Breast epithelium (tissue), 4 donors: Measurements from ENCODE around the gene PLA2G10. TPM values are rescaled to one million over a fixed set of nuclear protein-coding genes. Genes with fewer than 3 reads are reported as not detected.
A peak's percentile ranks its signal among the peaks of the same experiment; 100 is the strongest.
"Not testable (repeated sequence)": the region's sequence is repeated elsewhere in the genome, so short reads cannot be mapped to it uniquely, and the experiment has no call there.

Experiments used
- DNase-seq, 2 donors: peaks; one replicate each; pipeline ENCODE4 v3.0.0-alpha.2; 2019; ENCODE audit warnings: low spot score in 2 of 2
- H3K27ac ChIP-seq, 2 donors: fragments of 200-600 bp; sonication (generic) in 1 of 2; one replicate each; pipeline ENCODE4 v1.5.1; 2016 to 2019; ENCODE audit warnings: mild to moderate bottlenecking in 1 of 2
- H3K27me3 ChIP-seq, 2 donors: fragments of 200-600 bp; sonication (generic) in 1 of 2; one replicate each; pipeline versions ENCODE4 v1.5.1 to v1.6.0; 2017 to 2019; ENCODE audit warnings: control low read depth in 1 of 2, mild to moderate bottlenecking in 1 of 2
- H3K36me3 ChIP-seq: fragments of 200-600 bp; one replicate; pipeline ENCODE4 v1.5.1; 2019
- H3K4me1 ChIP-seq, 2 donors: fragments of 200-600 bp; sonication (generic); one replicate each; pipeline ENCODE4 v1.5.1; 2016 to 2019; ENCODE audit warnings: control low read depth in 1 of 2
- H3K4me3 ChIP-seq, 3 donors: fragments of 200-600 bp; sonication (generic); 1 replicate in 2 of 3; 2 replicates in 1 of 3; pipeline ENCODE4 v1.5.1; 2016 to 2019; ENCODE audit warnings: mild to moderate bottlenecking in 3 of 3, moderate library complexity in 2 of 3
- H3K9me3 ChIP-seq, 2 donors: fragments of 200-600 bp; sonication (generic) in 1 of 2; one replicate each; pipeline ENCODE4 v1.5.1; 2016 to 2019; ENCODE audit warnings: control low read depth in 1 of 2
- POLR2A ChIP-seq: fragments of 450-650 bp; IDR thresholded peaks from one replicate; pipeline ENCODE4 v1.6.1; 2016; ENCODE audit warnings: antibody characterized with exemption, mild to moderate bottlenecking, moderate library complexity
- POLR2AphosphoS5 ChIP-seq, 3 donors: sonication (generic); formaldehyde crosslinking; IDR thresholded peaks; one replicate each; pipeline ENCODE4 v1.6.1; 2017; ENCODE audit warnings: antibody characterized with exemption in 3 of 3
- intact Hi-C: fragments of 100-400 bp; cut with DNase I; formaldehyde crosslinking; loops from one replicate; pipeline ENCODE4 v1.15.1; 2023; ENCODE audit warnings: low total_unique reads
- total RNA-seq, 3 donors: library from RNA; depleted of rRNA; stranded (reverse); fragments of >200 nt; gene quantifications; one replicate each; pipeline ENCODE4 v1.1.0, GENCODE V29; 2016
- TF ChIP-seq, protein P1 (sequence below), 3 donors: fragments of 450-650 bp; IDR thresholded peaks; one replicate each; pipeline ENCODE4 v1.5.1; 2016 to 2017; ENCODE audit warnings: antibody characterized with exemption in 3 of 3, mild to moderate bottlenecking in 3 of 3, moderate library complexity in 3 of 3

PLA2G10 gene
- total RNA-seq, 3 donors from 2014 or later, result not detected

DNA sequence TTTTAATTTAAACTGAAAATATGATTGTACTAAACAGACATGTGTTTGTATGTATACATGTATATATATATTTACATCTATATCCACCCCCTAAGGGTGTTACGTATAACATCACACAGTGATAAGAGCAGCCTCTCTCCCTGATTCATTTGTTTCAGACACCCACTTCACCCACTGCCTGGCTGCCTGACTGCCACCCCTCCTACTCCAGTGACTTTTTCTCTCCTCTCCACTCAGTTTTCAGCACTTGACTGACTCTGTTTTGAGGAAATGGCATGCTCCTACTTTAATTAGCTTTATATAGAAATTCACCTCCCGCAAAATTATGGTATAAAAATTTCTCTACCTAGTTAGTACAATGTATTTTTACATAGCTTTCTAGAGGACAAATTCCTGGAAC is 41.4 kb downstream of the PLA2G10 start:
- Histone ChIP-seq H3K27me3 (no peaks in the 10 kb centered on the region), H3K4me3 (no peak overlapping the region), H3K36me3 (no peaks in the 10 kb centered on the region), H3K9me3 (no peaks in the 10 kb centered on the region), H3K27ac (no peak overlapping the region), H3K4me1 (no peaks in the 10 kb centered on the region)
- intact Hi-C loops, result no loop called here
- DNase-seq, result no peak
- TF ChIP-seq, protein P1, sequence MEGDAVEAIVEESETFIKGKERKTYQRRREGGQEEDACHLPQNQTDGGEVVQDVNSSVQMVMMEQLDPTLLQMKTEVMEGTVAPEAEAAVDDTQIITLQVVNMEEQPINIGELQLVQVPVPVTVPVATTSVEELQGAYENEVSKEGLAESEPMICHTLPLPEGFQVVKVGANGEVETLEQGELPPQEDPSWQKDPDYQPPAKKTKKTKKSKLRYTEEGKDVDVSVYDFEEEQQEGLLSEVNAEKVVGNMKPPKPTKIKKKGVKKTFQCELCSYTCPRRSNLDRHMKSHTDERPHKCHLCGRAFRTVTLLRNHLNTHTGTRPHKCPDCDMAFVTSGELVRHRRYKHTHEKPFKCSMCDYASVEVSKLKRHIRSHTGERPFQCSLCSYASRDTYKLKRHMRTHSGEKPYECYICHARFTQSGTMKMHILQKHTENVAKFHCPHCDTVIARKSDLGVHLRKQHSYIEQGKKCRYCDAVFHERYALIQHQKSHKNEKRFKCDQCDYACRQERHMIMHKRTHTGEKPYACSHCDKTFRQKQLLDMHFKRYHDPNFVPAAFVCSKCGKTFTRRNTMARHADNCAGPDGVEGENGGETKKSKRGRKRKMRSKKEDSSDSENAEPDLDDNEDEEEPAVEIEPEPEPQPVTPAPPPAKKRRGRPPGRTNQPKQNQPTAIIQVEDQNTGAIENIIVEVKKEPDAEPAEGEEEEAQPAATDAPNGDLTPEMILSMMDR (IDR thresholded peaks at IDR 0.05), result no peak
- TF ChIP-seq POLR2A, result no peak
- no peak for TF ChIP-seq POLR2AphosphoS5 (IDR thresholded peaks at IDR 0.05)

DNA sequence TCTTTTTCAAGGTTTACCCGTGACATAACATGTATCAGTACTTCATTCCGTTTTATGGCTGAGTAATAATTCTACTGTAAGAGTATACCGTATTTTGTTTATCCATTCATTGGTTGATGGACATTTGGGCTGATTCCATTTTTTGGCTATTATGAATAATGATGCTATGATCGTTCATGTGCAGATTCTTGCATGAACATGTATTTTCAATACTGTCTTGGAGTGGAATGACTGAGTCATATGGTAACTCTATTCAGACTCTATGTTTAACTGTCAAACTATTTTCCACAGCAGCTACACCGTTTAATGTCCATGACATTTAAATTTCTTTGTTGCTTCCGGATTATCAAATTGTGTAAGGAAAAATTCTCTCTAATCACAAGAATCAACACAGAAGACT is 43.5 kb downstream of the PLA2G10 start:
- H3K4me3 ChIP-seq, result no peak overlapping the region
- H3K27me3 ChIP-seq, result no peaks in the 10 kb centered on the region
- DNase-seq, result no peak
- H3K4me1 ChIP-seq, result no peaks in the 10 kb centered on the region
- H3K27ac ChIP-seq, result no peak overlapping the region
- intact Hi-C loops, result no loop called here
- H3K36me3 ChIP-seq, result peaks cover 2% of the 10 kb centered on the region
- TF ChIP-seq POLR2A (no peak), POLR2AphosphoS5 (IDR thresholded peaks at IDR 0.05) (no peak)
- TF ChIP-seq, protein P1 (IDR thresholded peaks at IDR 0.05), result no peak
- no peaks in the 10 kb centered on the region for H3K9me3 ChIP-seq

DNA sequence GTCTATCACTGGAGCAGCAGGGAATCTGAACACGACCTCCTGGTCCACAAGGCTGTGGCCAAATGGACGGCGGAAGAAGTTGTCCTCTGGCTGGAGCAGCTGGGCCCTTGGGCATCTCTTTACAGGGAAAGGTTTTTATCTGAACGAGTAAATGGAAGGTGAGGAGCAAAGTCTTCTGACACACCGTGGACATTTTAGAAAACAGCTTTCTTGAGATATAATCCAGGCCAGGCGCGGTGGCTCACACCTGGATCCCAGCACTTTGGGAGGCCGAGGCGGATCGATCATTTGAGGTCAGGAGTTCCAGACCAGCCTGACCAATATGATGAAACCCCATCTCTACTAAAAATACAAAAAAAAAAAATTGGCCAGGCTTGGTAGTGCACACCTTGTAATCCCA is 44.3 kb downstream of the PLA2G10 start:
- no peaks in the 10 kb centered on the region for H3K4me1 ChIP-seq
- H3K4me3 ChIP-seq, result no peak overlapping the region
- H3K36me3 ChIP-seq, result peaks cover 3% of the 10 kb centered on the region
- intact Hi-C loops, result no loop called here
- no peak for DNase-seq
- H3K9me3 ChIP-seq, result no peaks in the 10 kb centered on the region
- TF ChIP-seq POLR2AphosphoS5 (IDR thresholded peaks at IDR 0.05) (no peak), POLR2A (no peak)
- TF ChIP-seq, protein P1 (IDR thresholded peaks at IDR 0.05), result no peak
- H3K27me3 ChIP-seq, result no peaks in the 10 kb centered on the region
- no peak overlapping the region for H3K27ac ChIP-seq

DNA sequence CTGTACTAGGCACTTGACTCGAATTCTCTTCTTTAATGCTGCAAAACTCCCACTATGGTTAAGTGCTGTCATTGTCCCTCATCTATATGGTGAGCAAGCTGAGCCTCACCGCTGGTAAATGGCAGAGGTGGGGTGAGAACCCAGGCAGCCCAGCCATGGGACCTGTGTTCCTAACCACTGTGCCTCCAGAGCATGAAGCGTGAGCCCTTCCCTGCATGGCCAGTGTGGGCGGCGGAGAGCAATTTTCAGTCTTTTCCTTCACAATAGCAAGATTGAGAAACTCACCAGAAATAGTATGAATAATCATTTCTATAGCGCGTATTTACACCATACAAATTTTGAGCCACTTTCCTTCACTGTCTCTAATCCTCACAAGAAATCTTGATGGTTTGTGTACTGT is 52.2 kb downstream of the PLA2G10 start:
- Histone ChIP-seq H3K27me3 (no peaks in the 10 kb centered on the region), H3K4me3 (no peak overlapping the region), H3K4me1 (no peaks in the 10 kb centered on the region), H3K27ac (no peak overlapping the region), H3K36me3 (peaks cover 3% of the 10 kb centered on the region), H3K9me3 (no peaks in the 10 kb centered on the region)
- no peak for TF ChIP-seq POLR2AphosphoS5 (IDR thresholded peaks at IDR 0.05)
- TF ChIP-seq, protein P1 (IDR thresholded peaks at IDR 0.05), result no peak
- no peak for TF ChIP-seq POLR2A
- intact Hi-C loops, result no loop called here
- DNase-seq, result no peak

DNA sequence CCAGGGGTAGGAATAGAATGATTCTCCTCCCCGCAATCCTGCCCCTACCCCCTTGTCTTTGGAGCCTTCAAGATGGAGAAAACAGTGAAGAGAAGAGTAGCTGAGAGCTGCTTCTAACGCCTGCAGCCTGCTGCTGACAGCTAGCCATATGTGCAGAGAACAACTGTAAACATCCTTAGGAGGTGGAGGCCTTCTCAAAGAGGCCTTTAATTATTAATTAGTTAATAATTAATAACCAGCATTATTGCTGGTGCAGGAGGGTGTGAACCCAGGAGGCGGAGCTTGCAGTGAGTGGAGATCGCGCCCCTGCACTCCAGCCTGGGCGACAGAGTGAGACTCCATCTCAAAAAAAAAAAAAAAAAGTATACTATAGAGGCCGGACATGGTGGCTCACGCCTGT is 52.9 kb downstream of the PLA2G10 start:
- Histone ChIP-seq H3K9me3 (no peaks in the 10 kb centered on the region), H3K4me1 (no peaks in the 10 kb centered on the region), H3K4me3 (no peak overlapping the region), H3K36me3 (peaks cover 3% of the 10 kb centered on the region), H3K27ac (no peak overlapping the region), H3K27me3 (no peaks in the 10 kb centered on the region)
- intact Hi-C loops, result no loop called here
- TF ChIP-seq POLR2A, result no peak
- no peak for DNase-seq

DNA sequence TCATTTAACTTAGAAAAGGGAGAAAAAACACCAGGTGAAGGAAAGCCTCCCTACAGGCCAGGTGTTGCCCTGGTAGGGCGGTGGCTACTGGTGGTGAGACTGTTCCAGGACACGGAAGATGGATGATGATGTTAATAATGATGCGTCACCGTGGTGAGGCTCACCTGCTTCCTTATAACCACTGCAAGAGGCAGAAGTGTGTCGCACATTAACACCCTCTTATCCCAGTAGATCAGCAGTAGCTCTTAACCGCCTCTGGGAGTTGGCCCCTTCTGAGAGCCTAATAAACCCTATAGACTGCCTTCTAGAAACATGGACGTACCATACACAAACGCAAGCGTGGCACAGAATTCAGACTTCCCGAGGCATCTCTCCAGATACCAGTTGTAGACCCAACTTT is 53.6 kb downstream of the PLA2G10 start:
- no peak overlapping the region for H3K27ac ChIP-seq
- TF ChIP-seq POLR2A (no peak), POLR2AphosphoS5 (IDR thresholded peaks at IDR 0.05) (no peak)
- TF ChIP-seq, protein P1 (IDR thresholded peaks at IDR 0.05), result no peak
- H3K36me3 ChIP-seq, result no peaks in the 10 kb centered on the region
- intact Hi-C loops, result no loop called here
- H3K9me3 ChIP-seq, result no peaks in the 10 kb centered on the region
- H3K4me3 ChIP-seq, result no peak overlapping the region
- no peak for DNase-seq
- no peaks in the 10 kb centered on the region for H3K4me1 ChIP-seq
- H3K27me3 ChIP-seq, result no peaks in the 10 kb centered on the region

DNA sequence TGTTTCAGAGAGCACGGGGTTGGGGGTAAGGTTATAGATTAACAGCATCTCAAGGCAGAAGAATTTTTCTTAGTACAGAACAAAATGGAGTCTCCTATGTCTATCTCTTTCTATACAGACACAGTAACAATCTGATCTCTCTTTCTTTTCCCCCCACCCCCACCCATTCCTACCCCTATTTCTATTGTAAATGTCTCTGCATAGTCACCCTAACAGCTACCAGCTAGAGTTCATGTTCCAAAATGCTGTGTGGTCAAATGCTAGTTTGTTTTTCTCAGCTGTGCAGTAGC is 57.2 kb downstream of the PLA2G10 start:
- DNase-seq, H3K4me3 ChIP-seq, H3K9me3 ChIP-seq, H3K36me3 ChIP-seq, H3K27me3 ChIP-seq, intact Hi-C loops, H3K4me1 ChIP-seq: not testable (repeated sequence)
- H3K27ac ChIP-seq, result peak overlapping the region in 1 of 2 donors; percentile 25

DNA sequence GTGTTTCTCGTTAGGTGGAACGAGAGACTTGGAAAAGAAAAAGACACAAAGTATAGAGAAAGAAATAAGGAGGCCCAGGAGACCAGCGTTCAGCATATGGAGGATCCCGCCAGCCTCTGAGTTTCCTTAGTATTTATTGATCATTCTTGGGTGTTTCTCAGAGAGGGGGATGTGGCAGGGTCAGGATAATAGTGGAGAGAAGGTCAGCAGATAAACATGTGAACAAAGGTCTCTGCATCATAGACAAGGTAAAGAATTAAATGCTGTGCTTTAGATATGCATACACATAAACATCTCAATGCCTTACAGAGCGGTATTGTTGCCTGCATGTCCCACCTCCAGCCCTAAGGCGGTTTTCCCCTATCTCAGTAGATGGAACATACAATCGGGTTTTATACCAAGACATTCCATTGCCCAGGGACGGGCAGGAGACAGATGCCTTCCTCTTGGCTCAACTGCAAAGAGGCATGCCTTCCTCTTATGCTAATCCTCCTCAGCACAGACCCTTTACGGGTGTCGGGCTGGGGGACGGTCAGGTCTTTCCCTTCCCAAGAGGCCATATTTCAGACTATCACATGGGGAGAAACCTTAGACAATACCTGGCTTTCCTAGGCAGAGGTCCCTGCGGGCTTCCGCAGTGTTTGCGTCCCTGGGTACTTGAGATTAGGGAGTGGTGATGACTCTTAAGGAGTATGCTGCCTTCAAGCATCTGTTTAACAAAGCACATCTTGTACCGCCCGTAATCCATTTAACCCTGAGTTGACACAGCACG is 57.7 kb downstream of the PLA2G10 start:
- intact Hi-C loops, H3K27me3 ChIP-seq, H3K4me3 ChIP-seq, H3K4me1 ChIP-seq, H3K36me3 ChIP-seq, DNase-seq, H3K9me3 ChIP-seq: not testable (repeated sequence)
- H3K27ac ChIP-seq, result peak overlapping the region in 1 of 2 donors; percentile 25
